BE2C (cell line): Measurements from ENCODE around the gene FAM114A2.

Experiments
- DNase-seq: peaks from one replicate; pipeline ENCODE4 v3.0.0-alpha.2; 2020
- H3K27me3 ChIP-seq: fragments of 250-450 bp; sonication (Bioruptor Pico); 2 replicates; pipeline ENCODE4 v1.5.1; 2020; ENCODE audit warnings: mild to moderate bottlenecking
- H3K36me3 ChIP-seq: fragments of 250-450 bp; sonication (Bioruptor Pico); 2 replicates; pipeline ENCODE4 v1.5.1; 2020; ENCODE audit warnings: mild to moderate bottlenecking
- H3K4me1 ChIP-seq: fragments of 250-450 bp; sonication (Bioruptor Pico); 2 replicates; pipeline ENCODE4 v1.5.1; 2020
- H3K4me3 ChIP-seq: 2 replicates; pipeline ENCODE4 v1.5.1; 2011; ENCODE audit warnings: low read depth, low read length
- H3K9me3 ChIP-seq: fragments of 250-450 bp; sonication (Bioruptor Pico); 2 replicates; pipeline ENCODE4 v1.5.1; 2020
- TF ChIP-seq, protein P1 (sequence below): IDR thresholded peaks from 2 replicates; pipeline ENCODE4 v1.5.1; 2012; ENCODE audit warnings: mild to moderate bottlenecking, low read depth, low read length

FAM114A2 gene

DNA sequence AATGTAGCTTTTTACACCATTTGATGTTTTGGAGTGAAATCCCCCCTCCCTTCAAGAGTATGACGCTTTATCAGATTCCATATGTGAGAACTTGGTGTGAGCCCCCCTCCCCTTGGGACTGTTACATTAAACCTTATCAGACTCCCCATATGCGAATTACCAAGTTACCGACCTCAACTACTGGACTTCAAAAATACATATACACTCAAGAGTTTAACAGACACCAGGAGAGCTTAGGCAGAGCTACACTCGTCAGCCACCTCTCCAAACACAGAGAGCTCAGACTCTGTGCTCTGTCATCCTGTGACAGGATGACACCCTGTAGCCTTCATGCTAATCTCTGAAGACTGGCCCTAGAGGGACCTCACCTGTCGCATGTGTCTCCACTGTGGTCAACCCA lies 50.2 kb downstream of the FAM114A2 start:
- TF ChIP-seq, protein P1, sequence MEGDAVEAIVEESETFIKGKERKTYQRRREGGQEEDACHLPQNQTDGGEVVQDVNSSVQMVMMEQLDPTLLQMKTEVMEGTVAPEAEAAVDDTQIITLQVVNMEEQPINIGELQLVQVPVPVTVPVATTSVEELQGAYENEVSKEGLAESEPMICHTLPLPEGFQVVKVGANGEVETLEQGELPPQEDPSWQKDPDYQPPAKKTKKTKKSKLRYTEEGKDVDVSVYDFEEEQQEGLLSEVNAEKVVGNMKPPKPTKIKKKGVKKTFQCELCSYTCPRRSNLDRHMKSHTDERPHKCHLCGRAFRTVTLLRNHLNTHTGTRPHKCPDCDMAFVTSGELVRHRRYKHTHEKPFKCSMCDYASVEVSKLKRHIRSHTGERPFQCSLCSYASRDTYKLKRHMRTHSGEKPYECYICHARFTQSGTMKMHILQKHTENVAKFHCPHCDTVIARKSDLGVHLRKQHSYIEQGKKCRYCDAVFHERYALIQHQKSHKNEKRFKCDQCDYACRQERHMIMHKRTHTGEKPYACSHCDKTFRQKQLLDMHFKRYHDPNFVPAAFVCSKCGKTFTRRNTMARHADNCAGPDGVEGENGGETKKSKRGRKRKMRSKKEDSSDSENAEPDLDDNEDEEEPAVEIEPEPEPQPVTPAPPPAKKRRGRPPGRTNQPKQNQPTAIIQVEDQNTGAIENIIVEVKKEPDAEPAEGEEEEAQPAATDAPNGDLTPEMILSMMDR, result no peak
- no peak for DNase-seq

DNA sequence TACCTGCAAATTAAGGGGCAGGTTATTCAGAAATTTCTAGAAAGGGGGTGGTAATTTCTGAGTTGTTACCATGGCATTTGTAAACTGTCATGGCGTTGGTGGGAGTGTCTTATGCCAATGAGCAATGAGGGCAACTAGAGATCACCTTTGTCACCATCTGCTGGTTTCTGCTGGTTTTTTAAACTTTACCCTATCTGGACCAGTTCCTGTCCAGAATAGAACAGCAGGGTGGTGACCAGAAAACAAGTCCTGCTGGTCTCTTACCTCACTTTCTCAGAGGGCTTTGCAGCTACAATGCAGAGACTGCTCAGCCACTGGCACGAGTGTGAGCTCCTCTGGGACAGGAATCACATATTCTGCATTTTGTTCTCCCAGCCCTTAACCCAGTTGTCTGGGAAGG lies 51.4 kb downstream of the FAM114A2 start:
- no peaks in the 10 kb centered on the region for H3K9me3 ChIP-seq
- TF ChIP-seq, protein P1, result no peak
- no peaks in the 10 kb centered on the region for H3K36me3 ChIP-seq

More for the DNA sequence above, 50.2 kb downstream of the FAM114A2 start:
- H3K9me3 ChIP-seq, result no peaks in the 10 kb centered on the region
- no peaks in the 10 kb centered on the region for H3K4me1 ChIP-seq
- H3K4me3 ChIP-seq, result no peak overlapping the region
- H3K36me3 ChIP-seq, result no peaks in the 10 kb centered on the region
- H3K27me3 ChIP-seq, result no peaks in the 10 kb centered on the region

DNA sequence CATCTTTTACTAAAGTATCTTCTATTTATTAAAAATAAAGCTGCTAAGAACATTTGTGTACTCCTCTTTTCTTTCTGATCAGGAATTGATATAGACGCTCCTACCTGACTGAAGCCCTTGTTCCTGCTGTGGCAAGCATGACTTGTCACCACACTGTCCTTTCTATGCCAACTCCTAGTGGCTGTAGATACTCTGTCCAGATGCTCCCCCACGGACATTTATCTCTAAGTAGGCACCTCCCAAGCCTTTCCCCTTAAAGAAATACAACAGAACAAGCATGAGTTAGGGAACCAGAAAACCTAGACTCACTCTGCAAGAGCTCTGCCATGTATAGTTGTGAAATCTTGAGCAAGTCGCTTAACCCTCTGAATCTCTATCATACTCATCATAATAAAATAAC lies 53.2 kb downstream of the FAM114A2 start:
- Histone ChIP-seq H3K36me3 (no peaks in the 10 kb centered on the region), H3K4me1 (no peaks in the 10 kb centered on the region), H3K4me3 (no peak overlapping the region), H3K9me3 (no peaks in the 10 kb centered on the region), H3K27me3 (peaks cover 3% of the 10 kb centered on the region; the same call in 1 of the 2 replicates)
- no peak for DNase-seq
- TF ChIP-seq, protein P1, result no peak

More for the DNA sequence above, 51.4 kb downstream of the FAM114A2 start:
- Histone ChIP-seq H3K4me1 (no peaks in the 10 kb centered on the region), H3K4me3 (no peak overlapping the region), H3K27me3 (no peaks in the 10 kb centered on the region)
- no peak for DNase-seq

DNA sequence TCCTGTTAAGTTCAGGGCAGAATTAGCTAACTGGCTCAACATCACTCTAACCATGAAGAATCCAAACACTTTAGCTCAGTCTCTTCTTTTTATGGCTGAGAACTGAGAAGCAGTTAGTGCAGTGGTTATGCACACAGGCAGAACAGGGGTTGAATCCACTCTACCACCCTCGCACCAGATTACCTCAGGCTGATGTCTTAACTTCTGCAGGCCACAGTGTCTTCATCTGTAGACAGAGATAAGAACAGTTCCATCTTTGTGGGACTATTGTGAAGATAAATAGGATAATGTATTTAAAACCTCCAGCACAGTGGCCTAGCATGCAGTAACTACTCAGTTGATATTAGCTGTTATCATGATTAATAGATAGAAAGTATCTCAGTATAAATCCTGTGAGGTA lies 54.8 kb downstream of the FAM114A2 start:
- Histone ChIP-seq H3K4me3 (no peak overlapping the region), H3K27me3 (peaks cover 9% of the 10 kb centered on the region), H3K9me3 (no peaks in the 10 kb centered on the region), H3K4me1 (no peaks in the 10 kb centered on the region), H3K36me3 (no peaks in the 10 kb centered on the region)
- DNase-seq, result no peak
- TF ChIP-seq, protein P1, result no peak

DNA sequence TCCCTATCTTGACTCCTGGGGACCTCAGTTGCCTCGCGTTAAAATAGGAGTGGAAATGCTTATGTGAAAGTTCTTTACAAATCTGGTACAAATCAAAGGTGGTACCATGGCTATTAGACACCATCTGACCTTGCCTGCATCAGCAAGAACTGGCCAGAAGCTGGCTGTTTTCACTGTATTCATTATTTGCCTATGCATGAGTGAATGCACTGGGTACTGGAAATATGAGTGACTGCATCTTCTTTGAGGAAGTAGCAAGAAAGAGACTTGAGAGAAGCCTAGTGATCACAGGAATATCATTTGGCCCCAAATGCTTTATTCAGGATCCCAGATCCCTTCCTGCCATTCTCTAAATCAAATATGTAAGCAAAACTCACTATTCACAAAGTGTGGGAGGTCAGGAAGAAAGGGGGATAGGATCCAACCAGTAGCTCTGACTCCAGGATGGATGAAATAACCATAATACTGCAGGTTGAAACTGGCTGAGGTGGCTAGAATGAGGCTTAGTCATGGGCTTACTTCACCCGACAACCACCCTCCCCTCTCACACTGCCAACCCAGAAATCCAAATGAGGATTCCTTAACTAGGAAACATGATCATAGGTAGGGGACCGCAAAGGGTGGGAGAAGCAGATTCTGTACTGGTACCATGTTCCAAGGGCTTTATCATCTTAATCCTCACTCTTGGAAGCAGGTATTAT lies 56.7 kb downstream of the FAM114A2 start:
- Histone ChIP-seq H3K36me3 (no peaks in the 10 kb centered on the region), H3K4me3 (no peak overlapping the region), H3K27me3 (peaks cover 9% of the 10 kb centered on the region), H3K4me1 (no peaks in the 10 kb centered on the region), H3K9me3 (no peaks in the 10 kb centered on the region)
- TF ChIP-seq, protein P1, result no peak
- DNase-seq, result no peak

DNA sequence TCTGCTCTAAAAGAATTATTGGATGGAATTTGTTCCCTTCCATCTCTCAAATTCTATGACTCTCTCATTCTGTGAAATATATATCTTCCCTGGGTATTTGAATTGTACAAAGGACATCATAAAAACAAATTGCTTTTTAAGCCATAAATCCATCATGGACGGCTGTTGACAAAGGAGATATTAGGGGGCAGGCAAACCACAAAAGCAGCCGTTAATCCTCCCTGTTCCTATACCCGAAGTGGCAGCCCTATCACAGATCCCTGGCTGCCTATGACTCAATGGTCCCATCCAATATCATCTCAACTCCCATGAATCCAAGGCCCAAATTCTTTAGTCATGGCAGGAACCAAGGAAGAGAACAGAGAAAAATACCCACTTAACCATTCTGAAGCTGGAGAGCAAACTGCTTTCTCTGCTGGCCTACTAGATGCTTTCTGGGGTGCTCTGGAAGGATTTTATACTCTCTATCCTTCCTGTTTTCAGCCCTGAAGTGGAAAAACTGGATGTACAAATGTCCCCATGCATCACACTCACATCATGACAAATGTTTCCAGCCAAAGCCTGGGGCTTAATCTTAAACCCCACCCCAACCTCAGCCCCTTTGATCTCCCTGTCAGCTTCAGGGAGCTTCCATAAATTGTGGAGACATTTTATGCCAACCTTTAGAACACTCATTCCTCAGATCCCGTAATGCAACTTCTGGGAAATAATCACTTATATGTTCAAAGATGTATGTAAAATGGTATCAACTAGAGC lies 59.5 kb downstream of the FAM114A2 start:
- TF ChIP-seq, protein P1, result no peak
- no peak for DNase-seq
- Histone ChIP-seq H3K9me3 (no peaks in the 10 kb centered on the region), H3K4me3 (no peak overlapping the region), H3K36me3 (no peaks in the 10 kb centered on the region), H3K4me1 (no peaks in the 10 kb centered on the region), H3K27me3 (peaks cover 9% of the 10 kb centered on the region)
